HUES6 (cell line): Measurements from ENCODE around the gene ENKUR.

Source experiments
- H3K27ac ChIP-seq: 2 replicates; pipeline ENCODE4 v1.7.0; 2013; ENCODE audit warnings: low read depth, mild to moderate bottlenecking, low read length, inconsistent platforms
- H3K27me3 ChIP-seq: 2 replicates; pipeline ENCODE4 v1.6.1; 2013; ENCODE audit warnings: low read length; ENCODE audit not compliant: control insufficient read depth, insufficient read depth
- H3K36me3 ChIP-seq: 2 replicates; pipeline ENCODE4 v1.6.1; 2013; ENCODE audit warnings: low read length; ENCODE audit not compliant: control insufficient read depth, insufficient read depth
- H3K4me1 ChIP-seq: 2 replicates; pipeline ENCODE4 v1.6.1; 2013; ENCODE audit warnings: low read length; ENCODE audit not compliant: control insufficient read depth, insufficient read depth
- H3K4me3 ChIP-seq: 2 replicates; pipeline ENCODE4 v1.5.1; 2013; ENCODE audit warnings: low read depth, low read length
- H3K9ac ChIP-seq: one replicate; pipeline ENCODE4 v1.6.1; 2013; ENCODE audit warnings: mild to moderate bottlenecking, low read length
- H3K9me3 ChIP-seq: 2 replicates; pipeline ENCODE4 v1.6.1; 2013; ENCODE audit warnings: low read depth, low read length; ENCODE audit not compliant: control insufficient read depth, insufficient read depth

The ENKUR gene

DNA sequence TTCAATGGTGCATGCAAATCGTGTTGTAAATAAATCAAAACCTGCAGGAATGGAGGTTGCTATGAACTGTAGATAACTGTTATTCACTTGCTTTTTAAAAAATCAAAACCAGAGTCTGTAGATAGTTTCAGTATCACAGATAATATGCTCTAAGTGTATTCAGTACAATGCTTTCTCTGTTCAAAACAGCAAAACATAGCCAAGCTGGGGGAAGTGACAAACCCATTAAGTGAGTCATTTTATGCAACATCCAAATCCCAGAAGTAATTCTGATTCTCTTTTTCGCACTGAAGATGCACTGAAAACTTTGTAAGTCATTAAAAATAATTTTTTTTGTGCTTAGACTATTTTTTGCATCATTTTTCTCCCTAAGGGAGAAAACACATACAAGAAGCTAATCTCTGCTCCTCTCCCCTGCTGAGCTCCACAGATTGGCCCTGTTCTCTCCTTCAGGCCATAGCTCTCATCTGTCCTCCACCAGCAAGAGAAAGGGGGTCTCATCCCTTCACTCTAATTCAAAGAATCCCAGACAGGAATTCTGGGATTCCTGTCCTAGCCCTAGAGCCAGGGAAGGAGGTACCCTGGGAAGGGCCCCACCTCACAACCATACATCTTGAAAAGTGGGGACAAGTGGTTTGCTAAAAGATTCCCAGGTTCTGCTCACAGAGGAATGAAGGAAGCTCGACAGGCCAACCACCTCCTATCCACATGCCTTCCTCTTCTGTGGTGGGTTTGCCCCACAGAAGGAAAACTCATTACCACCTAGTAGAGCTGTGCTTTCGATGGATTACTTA, 68.5 kb downstream of the ENKUR start:
- H3K27ac ChIP-seq: no peak overlapping the region
- no peak overlapping the region for H3K4me3 ChIP-seq

DNA sequence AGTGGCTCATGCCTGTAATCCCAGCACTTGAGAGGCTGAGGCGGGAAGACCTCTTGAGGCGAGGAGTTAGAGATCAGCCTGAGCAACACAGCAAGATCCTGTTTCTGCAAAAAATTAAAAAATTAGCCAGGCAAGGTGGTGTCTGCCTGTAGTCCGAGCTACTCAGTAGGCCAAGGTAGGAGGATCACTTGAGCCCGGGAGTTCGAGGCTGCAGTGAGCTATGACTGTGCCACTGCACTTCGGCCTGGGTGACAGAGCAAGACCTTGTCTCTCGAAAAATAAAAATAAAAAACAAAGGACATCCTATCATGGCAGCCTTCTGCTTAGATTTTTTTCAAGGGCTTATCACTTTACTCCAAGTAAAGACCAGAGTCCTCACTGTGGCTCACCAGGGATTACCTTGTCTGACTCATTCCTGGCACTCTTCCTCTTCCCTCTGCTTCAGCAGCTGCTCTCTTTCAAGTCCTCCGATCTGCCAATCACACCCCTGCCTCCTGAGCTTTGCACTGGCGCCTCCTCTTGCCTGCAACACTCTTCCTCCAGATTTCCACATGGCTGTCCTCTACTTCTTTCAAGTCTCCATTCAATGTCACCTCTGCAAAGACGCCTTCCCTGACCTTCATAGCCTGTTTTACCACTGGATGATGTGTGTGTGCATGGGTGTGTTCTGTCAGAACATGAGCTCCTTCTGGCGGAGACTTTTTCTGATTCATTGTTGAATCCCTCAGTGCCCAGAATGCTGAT, 71.3 kb downstream of the ENKUR start:
- Histone ChIP-seq H3K4me3 (no peak overlapping the region), H3K27ac (no peak overlapping the region), H3K36me3 (no peaks in the 10 kb centered on the region), H3K9me3 (no peaks in the 10 kb centered on the region), H3K4me1 (no peaks in the 10 kb centered on the region; the same call in 1 of the 2 replicates), H3K9ac (no peak overlapping the region), H3K27me3 (no peaks in the 10 kb centered on the region)

More for the DNA sequence above, 68.5 kb downstream of the ENKUR start:
- no peaks in the 10 kb centered on the region for H3K36me3 ChIP-seq
- H3K27me3 ChIP-seq: no peaks in the 10 kb centered on the region
- H3K4me1 ChIP-seq: peaks cover 14% of the 10 kb centered on the region
- H3K9me3 ChIP-seq: no peaks in the 10 kb centered on the region
- no peak overlapping the region for H3K9ac ChIP-seq

DNA sequence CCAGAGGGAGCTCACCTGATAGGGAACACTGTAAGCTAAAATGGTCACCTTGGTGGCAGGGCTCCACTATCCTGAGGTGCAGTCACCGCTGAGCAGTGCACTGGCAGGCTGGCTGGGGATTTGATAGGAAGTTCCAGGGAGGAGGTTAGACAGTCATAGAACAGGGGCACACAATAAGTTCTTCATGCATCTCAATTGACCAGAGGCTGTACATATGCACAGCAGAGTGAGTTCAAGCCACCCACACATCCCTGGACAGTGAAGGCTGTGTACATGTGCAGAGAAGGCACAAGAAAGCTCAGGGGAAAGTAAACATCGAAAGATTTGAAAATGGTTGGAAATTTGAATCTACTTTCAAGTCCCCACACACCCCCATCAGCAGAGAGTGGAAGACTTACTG, 77.4 kb downstream of the ENKUR start:
- Histone ChIP-seq H3K27ac (no peak overlapping the region), H3K4me1 (no peaks in the 10 kb centered on the region), H3K27me3 (no peaks in the 10 kb centered on the region), H3K4me3 (no peak overlapping the region), H3K9ac (no peak overlapping the region), H3K36me3 (no peaks in the 10 kb centered on the region), H3K9me3 (no peaks in the 10 kb centered on the region)

DNA sequence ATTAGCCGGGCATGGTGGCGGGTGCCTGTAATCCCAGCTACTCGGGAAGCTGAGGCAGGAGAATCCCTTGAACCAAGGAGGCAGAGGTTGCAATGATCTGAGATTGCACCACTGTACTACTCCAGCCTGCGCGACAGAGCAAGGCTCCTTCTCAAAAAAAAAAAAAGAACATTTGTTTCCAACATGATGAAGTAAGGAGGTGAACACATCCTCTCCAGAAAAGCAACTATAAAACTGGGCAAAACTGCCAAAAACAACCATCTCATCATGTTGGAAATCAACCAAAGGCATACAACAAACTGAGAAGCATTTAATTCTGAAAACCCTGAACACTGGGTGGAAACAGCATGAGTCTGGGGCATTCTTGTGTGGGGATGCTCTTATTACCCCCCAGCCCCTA, 77.9 kb downstream of the ENKUR start:
- H3K4me3 ChIP-seq: no peak overlapping the region
- H3K4me1 ChIP-seq: no peaks in the 10 kb centered on the region
- H3K36me3 ChIP-seq: no peaks in the 10 kb centered on the region
- no peaks in the 10 kb centered on the region for H3K9me3 ChIP-seq
- H3K9ac ChIP-seq: no peak overlapping the region
- no peaks in the 10 kb centered on the region for H3K27me3 ChIP-seq
- no peak overlapping the region for H3K27ac ChIP-seq

DNA sequence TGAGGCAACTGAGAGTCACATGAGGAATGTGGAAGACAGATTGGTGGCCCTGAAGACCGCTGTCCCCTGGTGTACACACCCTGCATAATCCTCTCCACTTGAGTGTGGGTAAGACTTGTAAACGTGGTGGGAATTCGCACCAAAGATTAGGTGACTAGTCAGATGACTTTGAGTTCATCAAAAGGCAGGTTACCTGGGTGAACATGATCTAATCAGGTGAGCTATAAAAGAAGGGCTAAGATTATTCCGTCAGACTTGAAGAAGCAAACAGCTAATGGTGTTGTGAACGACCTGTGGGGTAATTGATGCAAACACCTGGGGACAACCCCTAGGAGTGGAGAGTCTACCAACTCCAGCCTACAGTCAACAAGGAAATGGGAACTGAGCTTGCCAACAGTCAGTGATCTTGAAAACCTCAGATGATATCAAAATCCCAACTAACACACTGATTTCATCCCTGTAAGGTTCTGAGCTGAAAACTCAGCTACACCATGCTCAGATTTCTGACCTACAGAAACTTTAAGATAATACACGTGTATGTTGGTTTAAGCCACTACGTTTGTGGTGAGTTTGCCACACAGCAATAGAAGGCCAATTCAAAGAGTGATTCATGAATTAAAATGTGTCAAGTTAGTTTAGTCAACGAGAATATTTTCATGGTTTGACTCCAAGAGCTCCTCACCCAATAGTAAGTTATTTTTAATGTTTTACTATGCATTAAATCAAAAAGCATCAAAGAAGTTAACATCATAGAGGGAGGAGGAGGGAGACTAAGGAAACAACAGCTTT, 80.3 kb downstream of the ENKUR start:
- no peaks in the 10 kb centered on the region for H3K9me3 ChIP-seq
- no peaks in the 10 kb centered on the region for H3K4me1 ChIP-seq
- H3K27ac ChIP-seq: no peak overlapping the region
- H3K9ac ChIP-seq: no peak overlapping the region
- H3K4me3 ChIP-seq: no peak overlapping the region
- no peaks in the 10 kb centered on the region for H3K36me3 ChIP-seq
- no peaks in the 10 kb centered on the region for H3K27me3 ChIP-seq
